Natural killer cell (primary cell): ENCODE data around the gene MYNN. TPM values are rescaled to one million over a fixed set of nuclear protein-coding genes. Genes with fewer than 3 reads are reported as not detected.

Experiments used
- ATAC-seq, 3 donors: fragments of 150-1000 bp in 2 of 3; fragments of 200-7000 bp in 1 of 3; cut with Tn5 transposase; 1 replicate in 1 of 3; 2 replicates in 2 of 3; pipeline ENCODE4 v1.10.0; 2021; ENCODE audit warnings: mild to moderate bottlenecking in 2 of 3, moderate library complexity in 2 of 3
- DNase-seq, 2 donors: peaks; one replicate each; pipeline versions ENCODE4 v3.0.0 to v3.0.0-alpha.2; 2013 to 2021; ENCODE audit warnings: mixed read lengths in 1 of 2
- H3K27ac ChIP-seq: one replicate; pipeline ENCODE4 v1.5.1; 2013; ENCODE audit warnings: mild to moderate bottlenecking, low read length
- H3K27me3 ChIP-seq: one replicate; pipeline ENCODE4 v1.6.1; 2013; ENCODE audit warnings: low read length; ENCODE audit not compliant: control insufficient read depth, insufficient read depth
- H3K36me3 ChIP-seq: one replicate; pipeline ENCODE4 v1.6.1; 2013; ENCODE audit warnings: low read length; ENCODE audit not compliant: control insufficient read depth, insufficient read depth
- H3K4me1 ChIP-seq: one replicate; pipeline ENCODE4 v1.6.1; 2013; ENCODE audit warnings: low read length; ENCODE audit not compliant: control insufficient read depth, insufficient read depth
- H3K4me3 ChIP-seq: one replicate; pipeline ENCODE4 v1.5.1; 2013; ENCODE audit warnings: low read length
- H3K9me3 ChIP-seq: one replicate; pipeline ENCODE4 v1.6.1; 2013; ENCODE audit warnings: low read length; ENCODE audit not compliant: control insufficient read depth, insufficient read depth
- H3K27ac Mint-ChIP-seq, 2 donors: one replicate each; pipeline ENCODE4 v1.8.0; 2022; ENCODE audit warnings: mild to moderate bottlenecking in 2 of 2, mixed read lengths in 2 of 2, moderate library complexity in 1 of 2
- H3K27me3 Mint-ChIP-seq, 2 donors: one replicate each; pipeline ENCODE4 v1.8.0; 2022; ENCODE audit warnings: low read depth in 2 of 2, mixed read lengths in 2 of 2
- H3K36me3 Mint-ChIP-seq: one replicate; pipeline ENCODE4 v1.8.0; 2022; ENCODE audit warnings: mixed read lengths
- H3K4me1 Mint-ChIP-seq, 2 donors: one replicate each; pipeline ENCODE4 v1.8.0; 2022; ENCODE audit warnings: mixed read lengths in 2 of 2
- H3K4me3 Mint-ChIP-seq: one replicate; pipeline ENCODE4 v1.8.0; 2022; ENCODE audit warnings: mild to moderate bottlenecking, moderate library complexity, mixed read lengths
- H3K9me3 Mint-ChIP-seq, 2 donors: one replicate each; pipeline ENCODE4 v1.8.0; 2022; ENCODE audit warnings: mixed read lengths in 2 of 2
- WGBS: methylation state at CpG from one replicate; pipeline ENCODE4 v1.1.7; 2013; ENCODE audit warnings: missing lambda C conversion rate; ENCODE audit not compliant: insufficient coverage; 5-methylcytosine and 5-hydroxymethylcytosine counted together
- intact Hi-C: fragments of 100-400 bp; cut with micrococcal nuclease; formaldehyde crosslinking; loops from one replicate; pipeline ENCODE4 v1.14.2; 2022
- total RNA-seq, 4 donors: library from RNA; stranded (reverse); fragments of 120-200 nt in 1 of 4; gene quantifications; one replicate each; pipeline versions ENCODE4 v1.2.3 to v1.2.4, GENCODE V29; 2013 to 2022
- TF ChIP-seq, protein P1 (sequence below): fragments of 200-600 bp; IDR thresholded peaks from one replicate; pipeline ENCODE4 v1.8.0; 2022; ENCODE audit warnings: antibody characterized with exemption

The MYNN gene
- total RNA-seq, 3 donors from 2014 or later (not counting 1 experiment from before 2014, with no cell fraction given) = 19.5 to 29.9 (median 29.2) TPM

DNA sequence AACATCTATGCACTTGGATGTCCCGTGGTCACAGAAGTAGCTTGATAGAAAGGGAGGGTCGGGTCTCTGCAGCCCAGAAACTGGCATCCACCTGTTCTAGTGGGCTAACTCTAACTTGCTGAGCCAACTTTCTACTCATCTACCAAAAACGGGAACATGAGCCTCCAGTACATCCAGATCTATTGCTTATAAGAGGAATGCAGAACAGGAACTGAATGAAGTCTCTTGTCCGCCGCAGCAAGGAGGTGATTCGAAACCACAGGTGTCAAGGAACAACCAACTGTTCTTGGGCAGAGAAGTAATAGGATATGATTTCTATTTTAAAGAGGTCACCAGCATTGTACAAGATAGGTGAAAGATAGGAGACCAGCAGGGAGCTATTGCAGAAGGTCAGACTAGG lies 26.3 kb upstream of the MYNN start:
- no peak overlapping the region for H3K4me3 ChIP-seq
- TF ChIP-seq, protein P1, sequence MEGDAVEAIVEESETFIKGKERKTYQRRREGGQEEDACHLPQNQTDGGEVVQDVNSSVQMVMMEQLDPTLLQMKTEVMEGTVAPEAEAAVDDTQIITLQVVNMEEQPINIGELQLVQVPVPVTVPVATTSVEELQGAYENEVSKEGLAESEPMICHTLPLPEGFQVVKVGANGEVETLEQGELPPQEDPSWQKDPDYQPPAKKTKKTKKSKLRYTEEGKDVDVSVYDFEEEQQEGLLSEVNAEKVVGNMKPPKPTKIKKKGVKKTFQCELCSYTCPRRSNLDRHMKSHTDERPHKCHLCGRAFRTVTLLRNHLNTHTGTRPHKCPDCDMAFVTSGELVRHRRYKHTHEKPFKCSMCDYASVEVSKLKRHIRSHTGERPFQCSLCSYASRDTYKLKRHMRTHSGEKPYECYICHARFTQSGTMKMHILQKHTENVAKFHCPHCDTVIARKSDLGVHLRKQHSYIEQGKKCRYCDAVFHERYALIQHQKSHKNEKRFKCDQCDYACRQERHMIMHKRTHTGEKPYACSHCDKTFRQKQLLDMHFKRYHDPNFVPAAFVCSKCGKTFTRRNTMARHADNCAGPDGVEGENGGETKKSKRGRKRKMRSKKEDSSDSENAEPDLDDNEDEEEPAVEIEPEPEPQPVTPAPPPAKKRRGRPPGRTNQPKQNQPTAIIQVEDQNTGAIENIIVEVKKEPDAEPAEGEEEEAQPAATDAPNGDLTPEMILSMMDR = no peak
- no peaks in the 10 kb centered on the region for H3K9me3 ChIP-seq
- H3K9me3 Mint-ChIP-seq = no peaks in the 10 kb centered on the region
- no peak overlapping the region for H3K27ac Mint-ChIP-seq
- no peaks in the 10 kb centered on the region for H3K36me3 Mint-ChIP-seq
- ATAC-seq (no peak), DNase-seq (no peak)
- peaks cover 30 to 37% of the 10 kb centered on the region in 2 donors for H3K27me3 Mint-ChIP-seq
- no peaks in the 10 kb centered on the region for H3K4me1 ChIP-seq
- H3K27me3 ChIP-seq = peaks cover 8% of the 10 kb centered on the region
- intact Hi-C loops = no loop called here
- WGBS = 19% methylated on average over 6 of the region's 6 CpGs
- H3K36me3 ChIP-seq = no peaks in the 10 kb centered on the region
- no peak overlapping the region for H3K27ac ChIP-seq
- no peaks in the 10 kb centered on the region for H3K4me1 Mint-ChIP-seq
- H3K4me3 Mint-ChIP-seq = no peak overlapping the region

- H3K4me1 ChIP-seq = no peaks in the 10 kb centered on the region
- Mint-ChIP-seq H3K4me1 (no peaks in the 10 kb centered on the region), H3K4me3 (no peak overlapping the region), H3K9me3 (no peaks in the 10 kb centered on the region), H3K27me3 (peaks cover 35 to 41% of the 10 kb centered on the region in 2 donors), H3K36me3 (no peaks in the 10 kb centered on the region), H3K27ac (no peak overlapping the region)
- WGBS = 52% methylated on average over 3 of the region's 3 CpGs
- ATAC-seq = no peak
- no peak overlapping the region for H3K27ac ChIP-seq
- H3K27me3 ChIP-seq = peaks cover 13% of the 10 kb centered on the region
- H3K36me3 ChIP-seq = no peaks in the 10 kb centered on the region
- intact Hi-C loops = no loop called here
- no peaks in the 10 kb centered on the region for H3K9me3 ChIP-seq
- no peak overlapping the region for H3K4me3 ChIP-seq
- DNase-seq = no peak
- TF ChIP-seq, protein P1 = no peak
Measured at GRCh38 chr3:169748670-169749069, 24.5 kb upstream of the MYNN start.

DNA sequence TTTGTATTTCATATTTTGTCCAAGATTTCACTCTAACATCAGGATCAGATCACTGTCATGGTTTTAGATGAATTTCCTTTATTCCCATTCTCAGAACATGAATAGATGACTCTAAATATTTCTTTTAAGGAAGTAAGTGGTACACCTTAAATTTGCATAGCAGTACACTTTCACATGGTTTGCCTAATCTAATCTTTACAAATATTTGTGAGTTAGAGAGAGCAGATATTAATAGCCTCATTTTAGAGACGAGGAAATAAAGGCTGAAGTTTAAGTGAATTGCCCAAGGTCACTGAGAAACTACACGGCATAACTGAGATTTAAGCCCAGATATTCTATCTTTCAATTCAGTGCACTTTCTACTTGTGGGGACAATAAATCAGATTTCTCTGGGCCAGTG lies 22.5 kb upstream of the MYNN start:
- DNase-seq (no peak), ATAC-seq (no peak)
- H3K4me3 ChIP-seq = no peak overlapping the region
- H3K4me1 ChIP-seq = no peaks in the 10 kb centered on the region
- TF ChIP-seq, protein P1 = no peak
- Mint-ChIP-seq H3K36me3 (no peaks in the 10 kb centered on the region), H3K4me1 (no peaks in the 10 kb centered on the region), H3K27ac (no peak overlapping the region), H3K9me3 (no peaks in the 10 kb centered on the region), H3K27me3 (peaks cover 35 to 41% of the 10 kb centered on the region in 2 donors), H3K4me3 (no peak overlapping the region)
- intact Hi-C loops = no loop called here
- H3K36me3 ChIP-seq = no peaks in the 10 kb centered on the region
- H3K27me3 ChIP-seq = peaks cover 13% of the 10 kb centered on the region
- no peaks in the 10 kb centered on the region for H3K9me3 ChIP-seq
- WGBS = 73% methylated on average over 2 of the region's 2 CpGs
- H3K27ac ChIP-seq = no peak overlapping the region

GRCh38 chr3:169751875-169752274 lies 21.3 kb upstream of the MYNN start:
- H3K27me3 Mint-ChIP-seq = peaks cover 30 to 31% of the 10 kb centered on the region in 2 donors
- Histone ChIP-seq H3K27ac (no peak overlapping the region), H3K4me1 (no peaks in the 10 kb centered on the region), H3K27me3 (peaks cover 13% of the 10 kb centered on the region), H3K9me3 (no peaks in the 10 kb centered on the region), H3K36me3 (no peaks in the 10 kb centered on the region), H3K4me3 (no peak overlapping the region)
- no peaks in the 10 kb centered on the region for H3K36me3 Mint-ChIP-seq
- intact Hi-C loops = no loop called here
- no peaks in the 10 kb centered on the region for H3K4me1 Mint-ChIP-seq
- no peak overlapping the region for H3K27ac Mint-ChIP-seq
- ATAC-seq = no peak
- no peaks in the 10 kb centered on the region for H3K9me3 Mint-ChIP-seq
- H3K4me3 Mint-ChIP-seq = no peak overlapping the region
- DNase-seq = no peak
- TF ChIP-seq, protein P1 = no peak
- 88% methylated on average over 2 of the region's 2 CpGs for WGBS
